ENCODE results near the gene CDK5RAP2.

DNA sequence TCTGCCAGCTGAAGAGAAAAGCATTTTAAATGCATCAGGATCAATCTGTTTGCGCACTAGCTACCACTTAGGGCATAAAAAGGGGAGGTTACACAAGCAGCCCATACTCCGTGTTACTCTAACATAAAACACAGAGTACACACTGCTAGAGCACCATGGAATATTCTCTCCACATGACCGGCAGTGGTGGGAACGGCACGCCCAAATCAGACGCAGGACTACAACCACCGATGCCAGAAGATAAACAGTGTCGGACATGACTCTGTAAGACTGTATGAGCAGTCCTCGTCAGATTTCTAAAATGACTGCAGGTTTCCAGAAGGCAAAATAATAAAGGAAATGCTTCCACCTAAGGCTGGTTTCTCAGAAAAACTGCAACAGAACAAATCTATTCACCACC lies 40.0 kb downstream of the CDK5RAP2 start:
- TF ChIP-seq POLR2AphosphoS5 (IDR thresholded peaks at IDR 0.05; ENCODE audit: insufficient read depth in 1 of 2, low read depth in 1 of 2): no peak
- TF ChIP-seq, protein P1, sequence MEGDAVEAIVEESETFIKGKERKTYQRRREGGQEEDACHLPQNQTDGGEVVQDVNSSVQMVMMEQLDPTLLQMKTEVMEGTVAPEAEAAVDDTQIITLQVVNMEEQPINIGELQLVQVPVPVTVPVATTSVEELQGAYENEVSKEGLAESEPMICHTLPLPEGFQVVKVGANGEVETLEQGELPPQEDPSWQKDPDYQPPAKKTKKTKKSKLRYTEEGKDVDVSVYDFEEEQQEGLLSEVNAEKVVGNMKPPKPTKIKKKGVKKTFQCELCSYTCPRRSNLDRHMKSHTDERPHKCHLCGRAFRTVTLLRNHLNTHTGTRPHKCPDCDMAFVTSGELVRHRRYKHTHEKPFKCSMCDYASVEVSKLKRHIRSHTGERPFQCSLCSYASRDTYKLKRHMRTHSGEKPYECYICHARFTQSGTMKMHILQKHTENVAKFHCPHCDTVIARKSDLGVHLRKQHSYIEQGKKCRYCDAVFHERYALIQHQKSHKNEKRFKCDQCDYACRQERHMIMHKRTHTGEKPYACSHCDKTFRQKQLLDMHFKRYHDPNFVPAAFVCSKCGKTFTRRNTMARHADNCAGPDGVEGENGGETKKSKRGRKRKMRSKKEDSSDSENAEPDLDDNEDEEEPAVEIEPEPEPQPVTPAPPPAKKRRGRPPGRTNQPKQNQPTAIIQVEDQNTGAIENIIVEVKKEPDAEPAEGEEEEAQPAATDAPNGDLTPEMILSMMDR (IDR thresholded peaks at IDR 0.05): no peak

All from vagina (tissue), 2 donors.